Left hindlimb (tissue), 1 donor: ENCODE results near the gene KRT86.
"Not testable (repeated sequence)": the region's sequence is repeated elsewhere in the genome, so short reads cannot be mapped to it uniquely, and the experiment has no call there.

Experiments
- DNase-seq: peaks from one replicate; pipeline ENCODE4 v3.0.0-alpha.2; 2018

Gene KRT86

DNA sequence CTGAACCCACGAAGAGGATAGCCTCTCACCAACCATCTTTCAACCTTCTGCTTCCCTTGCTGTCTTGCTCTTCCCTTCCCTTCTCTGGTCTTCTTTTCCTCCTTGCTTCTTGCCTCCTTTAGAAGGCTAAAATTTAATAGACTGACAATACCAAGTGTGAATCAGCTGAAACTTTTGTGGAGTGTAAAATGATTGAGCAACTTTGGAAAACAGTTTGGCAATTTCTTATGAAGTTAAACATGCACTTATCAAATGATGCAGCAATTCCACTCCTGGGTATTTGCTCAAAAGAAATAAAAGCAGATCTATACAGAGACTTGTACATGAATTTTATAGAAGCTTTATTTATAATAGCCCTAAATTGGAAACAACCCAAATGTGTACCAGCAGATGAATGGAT lies 3.3 kb upstream of the KRT86 start:
- no peak for DNase-seq

DNA sequence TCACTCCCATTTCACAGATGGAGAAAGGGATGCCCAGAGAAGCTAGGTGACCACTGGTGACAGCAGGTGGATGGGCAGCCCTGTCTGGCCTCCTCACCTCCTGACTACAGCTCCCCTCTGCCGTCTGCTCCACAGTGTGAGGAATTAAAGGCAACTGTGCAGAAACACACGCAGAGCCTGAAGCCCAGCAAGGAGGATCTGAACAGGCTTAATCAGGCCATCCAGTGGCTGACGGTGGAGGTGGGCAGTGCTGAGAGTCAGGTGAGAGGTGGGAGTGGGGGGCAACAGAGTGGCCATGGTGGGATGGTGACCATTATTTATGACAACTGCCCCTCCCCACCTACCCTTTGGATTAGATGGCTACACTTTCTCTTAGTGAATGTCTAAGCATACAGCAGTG lies 1.2 kb downstream of the KRT86 start:
- DNase-seq: no peak

DNA sequence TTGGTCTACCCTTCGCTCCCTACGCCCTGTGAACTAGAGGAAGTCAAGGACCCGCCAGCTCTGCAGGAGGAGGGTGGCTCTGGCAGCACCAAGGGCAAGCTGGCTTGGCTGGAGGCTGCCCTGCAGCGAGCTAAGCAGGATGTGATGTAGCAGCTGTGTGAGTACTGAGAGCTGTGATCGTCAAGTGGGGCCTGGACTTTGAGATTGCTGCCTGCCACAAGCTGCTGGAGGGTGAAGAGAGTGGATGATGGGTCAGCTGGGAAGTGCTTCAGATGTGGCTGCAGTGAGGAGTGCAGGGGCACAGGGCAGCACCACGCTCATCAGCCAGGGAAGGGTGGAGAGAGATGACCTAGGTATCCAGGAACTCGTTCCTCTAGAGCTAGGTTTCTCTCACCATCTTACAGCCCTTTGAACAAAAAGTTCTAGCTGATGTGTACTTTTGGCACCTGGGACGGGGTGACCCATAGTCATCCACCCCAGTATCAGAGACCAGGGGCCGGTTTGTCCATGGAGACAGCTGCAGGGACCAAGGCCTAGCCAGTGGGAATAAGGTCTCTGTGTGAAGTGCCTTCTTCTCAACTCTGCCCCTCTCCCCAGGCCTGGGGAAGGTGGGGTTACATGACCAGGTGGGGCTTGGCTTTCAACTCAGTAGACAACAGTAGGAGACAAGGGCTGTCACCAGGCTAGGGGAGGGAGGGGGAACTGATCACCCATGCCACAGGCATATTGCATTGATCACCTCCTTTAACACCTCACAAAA lies 3.2 kb downstream of the KRT86 start:
- no peak for DNase-seq

DNA sequence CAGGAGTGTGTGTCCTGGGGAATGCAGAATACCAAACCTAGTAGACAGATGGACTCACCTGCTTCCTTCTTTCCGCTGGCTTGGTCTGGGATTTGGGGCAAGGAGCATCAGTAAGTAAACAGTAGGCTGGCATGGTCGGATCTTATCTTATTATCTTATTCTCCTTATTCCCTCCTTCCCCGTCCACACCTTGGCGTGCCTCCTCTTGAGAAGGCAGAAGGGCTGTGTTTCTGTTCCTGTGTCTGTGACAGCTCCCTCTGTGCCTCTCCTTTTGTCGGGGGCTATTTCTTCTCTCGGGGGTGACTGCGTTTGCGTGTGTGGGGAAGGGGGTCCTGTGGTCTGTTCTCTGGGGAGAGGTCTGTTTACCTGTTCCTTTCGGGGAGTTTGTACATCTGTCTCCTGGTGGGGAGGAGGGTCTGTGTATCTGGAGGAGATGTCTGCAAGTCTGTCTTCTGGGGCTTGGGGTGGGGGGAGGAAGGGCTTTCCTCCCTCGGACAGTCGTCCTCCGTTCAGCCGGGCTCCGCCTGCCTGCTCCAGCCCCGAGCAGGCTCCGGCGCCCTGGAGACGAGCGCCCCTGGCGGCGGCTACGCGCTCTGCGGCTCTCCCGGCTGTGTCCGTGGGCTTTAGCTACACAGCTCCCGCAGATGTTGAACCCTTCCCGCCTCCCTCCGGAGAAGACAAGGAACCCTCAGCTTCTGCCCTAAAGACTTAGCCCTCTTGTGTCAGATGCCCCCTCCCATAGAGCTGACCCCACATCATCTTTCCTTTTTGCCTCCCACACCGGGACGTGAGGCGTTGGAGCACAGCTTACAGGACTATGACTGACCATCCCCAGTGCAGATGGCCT lies 4.4 kb downstream of the KRT86 start:
- DNase-seq: peak; percentile 77

DNA sequence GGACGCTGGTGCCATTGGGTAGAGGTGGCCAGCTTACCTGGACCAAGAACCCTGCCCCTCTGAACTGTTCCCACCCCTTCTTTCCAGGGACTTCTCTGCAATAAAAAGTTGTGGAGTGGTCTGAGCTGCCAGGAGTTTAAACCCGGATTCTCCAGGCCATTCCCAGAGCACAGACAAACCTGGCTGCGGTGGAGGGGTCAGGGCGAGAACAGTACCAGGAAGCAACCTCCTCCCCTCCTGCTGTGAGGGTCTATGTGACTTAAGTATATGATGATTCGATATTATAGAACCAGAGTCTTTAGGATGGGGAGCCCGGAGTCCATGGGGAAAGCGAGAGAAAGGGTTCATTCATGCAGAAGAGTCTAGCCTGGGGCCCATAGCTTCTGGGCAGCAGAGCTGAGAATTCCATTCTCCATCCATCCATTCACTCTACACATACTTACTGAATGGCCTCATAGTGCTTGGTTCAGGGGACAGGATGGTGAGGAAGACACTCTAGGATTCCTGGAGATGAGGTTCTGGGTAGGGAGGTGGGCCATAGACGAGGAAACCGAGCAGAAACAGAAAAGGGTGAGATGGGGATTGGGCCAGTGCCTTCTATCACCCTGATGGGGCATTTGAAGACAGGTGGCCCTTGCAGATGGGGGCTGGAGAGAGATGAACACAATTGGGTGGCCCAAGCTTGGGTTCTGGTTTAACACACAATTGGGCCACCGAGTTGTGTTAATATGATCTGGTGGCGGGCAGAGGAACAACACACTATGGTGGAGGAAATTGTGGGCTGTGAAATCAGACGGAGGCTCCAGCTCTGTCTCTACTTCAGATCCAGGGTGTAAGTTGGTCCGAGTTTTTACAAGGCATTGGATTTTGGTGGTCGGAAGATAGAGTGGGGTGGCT lies 5.2 kb downstream of the KRT86 start:
- DNase-seq: no peak

DNA sequence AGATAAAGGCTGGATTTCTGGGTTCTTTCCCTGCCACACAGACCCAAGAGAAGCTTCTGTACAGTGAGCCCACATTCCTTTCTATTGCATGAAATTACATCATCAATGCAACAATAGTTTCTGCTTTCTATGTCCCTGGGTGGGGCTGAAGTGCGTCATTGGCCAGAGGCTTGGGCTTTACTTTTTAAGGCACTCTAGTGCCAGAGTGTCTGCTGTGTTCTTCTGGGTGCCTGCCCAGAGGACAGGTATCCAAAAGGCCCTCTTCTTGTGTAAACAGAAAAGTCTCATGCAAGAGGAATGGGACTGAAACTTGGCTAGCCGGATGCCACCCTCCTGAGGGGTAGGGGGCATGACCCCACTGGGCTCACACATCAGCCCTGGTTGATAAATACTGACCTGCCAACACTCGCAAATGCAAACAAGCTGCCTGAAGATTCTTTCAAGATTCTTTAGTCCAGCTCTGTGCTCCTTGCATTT lies 5.9 kb downstream of the KRT86 start:
- no peak for DNase-seq

DNA sequence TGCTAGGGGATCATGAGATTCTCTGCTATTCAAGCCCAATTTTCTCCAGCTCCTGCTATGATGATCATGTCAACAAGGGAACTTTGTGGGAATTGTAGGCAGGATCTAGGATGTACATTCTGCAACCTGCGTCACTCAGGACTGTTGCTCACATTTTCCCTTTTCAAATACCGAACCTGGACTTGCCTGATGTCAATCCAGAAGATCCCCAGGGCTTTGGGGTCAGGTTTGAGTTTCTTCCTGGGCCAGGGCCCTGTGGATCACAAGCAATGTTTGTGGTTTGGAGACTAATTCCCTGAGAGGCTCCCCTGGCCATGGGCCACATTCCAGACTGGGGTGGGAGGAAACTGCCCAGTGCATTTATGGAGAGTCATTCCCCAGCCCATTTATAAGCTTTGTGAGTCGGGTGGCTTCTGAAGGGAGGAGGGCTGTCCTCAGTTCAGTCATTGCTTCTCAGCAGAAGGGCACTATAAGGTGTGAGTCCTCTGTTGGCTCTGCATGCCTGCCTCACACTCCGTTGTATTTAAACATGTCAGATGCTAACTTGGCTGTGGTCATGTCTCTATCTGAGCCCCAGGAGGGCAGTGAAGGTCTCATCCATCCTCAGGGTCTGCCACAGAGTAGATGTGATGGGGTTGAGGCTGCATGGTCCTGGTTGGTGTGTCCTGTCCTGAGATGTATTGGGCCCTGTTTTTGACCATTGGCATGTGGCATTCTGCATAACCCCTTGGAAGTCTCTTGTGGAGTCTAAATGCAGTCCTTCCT lies 6.5 kb downstream of the KRT86 start:
- no peak for DNase-seq

DNA sequence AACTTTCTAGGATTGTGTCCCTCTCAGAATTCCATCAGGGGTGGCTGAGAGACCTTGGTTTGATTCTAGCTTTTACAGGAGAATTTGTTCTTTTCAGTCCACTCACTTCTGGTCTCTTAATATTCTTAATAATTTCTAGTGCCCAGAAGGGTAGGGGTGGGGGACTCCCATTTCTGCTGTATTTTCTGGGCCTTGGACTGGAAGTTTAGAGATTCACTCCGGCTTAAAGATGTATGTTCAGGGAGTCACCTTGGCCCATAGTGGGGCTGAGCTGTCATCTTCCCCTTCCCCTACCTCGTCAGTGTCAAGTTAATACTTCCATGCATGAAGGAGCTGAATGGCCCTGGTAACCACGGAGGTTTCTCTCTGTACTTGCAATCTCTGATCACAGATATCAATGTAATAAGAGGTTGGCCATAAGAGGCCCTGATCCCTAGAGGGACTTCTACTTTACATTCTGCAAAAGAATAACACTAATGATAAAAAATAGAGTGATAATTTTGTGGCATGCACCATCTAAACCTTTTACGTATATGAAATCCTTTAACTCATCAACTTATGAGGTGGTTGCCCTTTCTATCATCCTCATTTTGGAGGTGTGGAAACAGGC lies 10.2 kb downstream of the KRT86 start:
- no peak for DNase-seq

DNA sequence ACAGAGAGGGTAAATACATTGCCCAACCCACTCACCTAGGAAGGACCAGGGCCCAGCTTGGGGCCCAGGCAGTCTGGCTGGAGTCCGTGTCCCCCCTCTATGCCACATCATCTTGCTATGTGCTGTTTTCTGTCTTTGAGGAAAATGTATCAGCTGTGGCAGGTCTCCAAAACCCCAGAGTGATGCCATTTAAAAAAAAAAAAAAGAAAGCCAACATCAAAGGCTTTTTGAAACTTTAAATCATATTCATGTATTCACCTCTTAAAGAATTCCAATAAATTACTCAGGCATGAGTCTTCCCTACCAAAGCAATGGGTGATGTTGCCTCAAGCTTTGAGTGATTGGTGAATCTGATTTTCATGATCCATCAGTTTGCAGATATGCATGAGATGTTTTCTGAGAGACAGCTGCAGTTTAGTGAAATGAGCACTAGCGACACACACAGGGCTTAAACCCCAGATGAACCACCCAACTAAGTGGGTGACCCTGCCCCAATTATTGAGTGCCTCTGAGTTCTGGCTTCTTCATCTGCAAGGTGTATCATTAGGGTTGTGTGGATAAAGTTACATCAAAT lies 10.8 kb downstream of the KRT86 start:
- no peak for DNase-seq

DNA sequence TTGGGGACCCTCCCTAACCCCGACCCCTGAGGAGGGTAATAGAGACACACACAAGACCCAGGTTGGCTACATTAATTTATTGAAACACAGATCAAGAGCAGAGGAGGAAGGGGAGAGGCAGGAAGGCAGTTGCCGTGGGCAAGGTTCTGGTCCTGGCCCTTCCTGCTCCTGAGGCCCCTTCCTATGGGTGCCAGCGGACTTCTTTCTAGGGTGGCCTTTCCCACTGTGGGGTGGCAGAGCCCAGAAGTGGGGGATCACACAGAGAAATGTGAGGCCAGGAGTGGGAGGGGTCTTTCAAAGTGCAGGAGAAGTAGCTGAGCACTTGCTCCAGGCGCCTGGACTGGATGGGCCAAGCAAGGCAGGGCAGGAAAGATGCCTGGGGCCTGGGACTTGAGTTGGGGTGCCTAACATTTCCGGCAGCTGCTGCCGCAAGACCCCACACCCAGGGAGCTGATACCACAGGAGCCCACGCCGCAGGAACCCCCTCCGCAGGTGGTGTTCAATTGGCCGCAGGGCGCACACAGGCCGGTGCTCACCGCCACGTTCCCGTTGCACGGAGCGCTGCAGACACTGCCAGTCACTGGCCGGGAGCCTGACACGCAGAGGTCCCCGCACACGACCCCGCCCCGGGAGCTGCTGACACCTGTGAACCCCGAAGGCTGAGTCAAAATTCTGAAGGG lies 11.5 kb downstream of the KRT86 start:
- no peak for DNase-seq

DNA sequence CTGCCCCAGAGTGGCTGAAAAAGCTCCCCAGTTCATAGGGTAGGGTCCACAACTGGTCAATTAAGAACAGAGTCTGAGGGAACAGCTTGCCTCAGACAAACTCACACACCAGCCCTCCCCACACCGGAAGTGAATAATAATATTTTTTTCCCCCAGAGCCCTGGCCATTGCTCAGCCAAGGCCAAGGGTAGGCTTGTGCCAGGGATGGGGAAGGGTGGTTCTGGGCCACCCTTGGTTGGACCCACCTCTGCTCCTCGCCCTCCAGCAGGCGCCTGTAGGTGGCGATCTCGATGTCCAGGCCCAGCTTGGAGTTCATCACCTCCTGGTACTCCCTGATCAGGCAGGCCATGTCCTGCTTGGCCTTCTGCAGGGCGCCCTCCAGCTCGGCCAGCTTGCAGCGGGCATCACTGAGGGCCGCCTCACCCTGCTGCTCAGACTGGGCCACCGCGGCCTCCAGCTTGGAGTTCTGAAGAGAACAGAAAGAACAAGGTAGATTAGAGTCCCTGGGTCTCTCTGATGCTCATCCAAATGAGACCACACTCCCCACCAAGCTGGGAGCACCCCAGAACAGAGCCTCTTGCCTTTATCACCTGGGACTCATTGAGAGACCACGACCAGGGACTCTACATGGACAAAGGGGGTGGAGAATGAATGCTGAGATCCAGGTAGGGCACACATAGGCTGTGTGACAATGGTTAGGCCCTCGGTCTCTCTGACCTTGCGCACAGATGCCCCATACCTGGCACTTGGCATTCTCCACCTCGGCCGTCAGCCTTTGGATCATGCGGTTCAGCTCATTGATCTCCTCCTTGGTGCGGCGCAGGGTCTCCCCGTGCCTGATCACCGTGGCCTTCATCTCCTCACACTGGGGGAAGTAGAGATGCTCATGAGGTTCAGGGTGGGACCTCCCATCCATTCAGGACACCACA lies 12.7 kb downstream of the KRT86 start:
- not testable (repeated sequence) for DNase-seq

DNA sequence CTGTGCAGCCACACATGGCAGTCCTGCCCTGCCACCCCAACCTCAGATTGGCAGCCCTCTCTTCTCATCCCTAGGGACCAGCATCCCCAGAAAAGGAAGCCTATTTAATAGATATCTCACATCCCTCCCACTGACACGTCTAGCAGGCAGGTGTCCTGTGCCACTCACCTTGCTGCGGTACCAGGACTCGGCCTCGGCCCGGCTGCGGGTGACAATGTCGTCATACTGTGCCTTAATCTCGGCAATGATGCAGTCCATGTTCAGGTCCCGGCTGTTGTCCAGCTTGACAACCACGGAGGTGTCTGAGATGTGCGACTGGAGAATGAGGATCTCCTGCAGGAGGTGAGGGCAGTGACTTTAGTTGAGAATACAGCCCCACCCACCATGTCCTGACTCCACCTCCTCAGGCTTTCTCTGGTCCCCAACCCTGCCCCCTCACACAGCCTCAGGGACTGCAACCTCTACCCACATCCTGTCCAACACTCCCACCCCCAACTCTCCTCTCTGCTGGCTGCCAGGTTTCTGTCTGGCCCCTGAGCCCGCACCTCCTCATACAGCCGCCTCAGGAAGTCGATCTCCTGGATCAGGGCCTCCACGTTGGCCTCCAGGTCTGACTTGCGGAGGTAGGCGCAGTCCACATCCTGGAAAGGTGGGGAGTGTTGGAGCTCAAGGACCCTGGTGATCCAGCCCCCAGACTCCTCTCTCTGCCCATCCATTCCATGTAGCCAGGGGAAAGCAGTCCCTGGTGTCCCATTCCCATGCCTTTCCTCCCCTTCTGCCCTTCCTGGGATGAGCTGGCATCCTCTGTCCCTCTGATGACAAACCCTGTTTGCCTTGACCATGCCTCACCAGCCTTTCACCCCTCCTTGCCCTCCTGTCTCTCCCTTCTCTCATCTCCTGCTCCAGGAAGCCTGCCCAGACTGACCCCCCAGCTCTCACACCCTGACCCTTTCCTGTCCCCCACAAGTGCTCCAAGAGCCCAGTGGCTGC lies 13.7 kb downstream of the KRT86 start:
- DNase-seq: not testable (repeated sequence)

DNA sequence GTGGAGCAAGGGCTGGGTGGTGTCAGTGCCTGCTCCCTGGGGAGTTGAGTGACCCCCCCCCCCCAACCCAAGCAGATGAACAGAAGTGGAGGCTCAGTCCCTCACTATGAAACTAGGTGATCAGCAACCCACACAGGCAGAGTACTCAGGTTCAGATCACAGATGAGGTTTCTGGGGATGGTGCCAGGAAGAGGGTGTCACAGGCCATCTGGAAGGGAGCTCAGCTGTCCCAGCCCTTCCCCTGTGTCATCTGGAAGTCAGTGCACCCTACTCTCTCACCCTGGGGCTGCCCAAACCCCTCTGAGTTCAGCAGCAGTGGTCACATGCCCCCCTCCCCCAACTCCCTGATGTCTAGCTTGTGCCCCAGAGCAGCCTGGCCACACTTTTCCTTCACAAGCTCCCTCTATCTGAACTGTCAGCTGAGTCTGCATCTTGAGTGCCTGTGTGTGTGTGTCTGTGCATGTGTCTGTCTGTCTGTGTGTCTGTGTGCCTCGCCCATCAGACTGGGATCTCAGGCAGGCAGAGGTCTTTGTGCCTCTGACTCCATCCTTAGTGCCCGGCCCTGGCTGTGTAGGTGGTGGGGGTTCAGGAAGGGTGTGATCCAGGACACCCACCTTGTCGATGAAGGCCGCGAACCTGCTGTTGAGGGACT lies 16.2 kb downstream of the KRT86 start:
- not testable (repeated sequence) for DNase-seq

DNA sequence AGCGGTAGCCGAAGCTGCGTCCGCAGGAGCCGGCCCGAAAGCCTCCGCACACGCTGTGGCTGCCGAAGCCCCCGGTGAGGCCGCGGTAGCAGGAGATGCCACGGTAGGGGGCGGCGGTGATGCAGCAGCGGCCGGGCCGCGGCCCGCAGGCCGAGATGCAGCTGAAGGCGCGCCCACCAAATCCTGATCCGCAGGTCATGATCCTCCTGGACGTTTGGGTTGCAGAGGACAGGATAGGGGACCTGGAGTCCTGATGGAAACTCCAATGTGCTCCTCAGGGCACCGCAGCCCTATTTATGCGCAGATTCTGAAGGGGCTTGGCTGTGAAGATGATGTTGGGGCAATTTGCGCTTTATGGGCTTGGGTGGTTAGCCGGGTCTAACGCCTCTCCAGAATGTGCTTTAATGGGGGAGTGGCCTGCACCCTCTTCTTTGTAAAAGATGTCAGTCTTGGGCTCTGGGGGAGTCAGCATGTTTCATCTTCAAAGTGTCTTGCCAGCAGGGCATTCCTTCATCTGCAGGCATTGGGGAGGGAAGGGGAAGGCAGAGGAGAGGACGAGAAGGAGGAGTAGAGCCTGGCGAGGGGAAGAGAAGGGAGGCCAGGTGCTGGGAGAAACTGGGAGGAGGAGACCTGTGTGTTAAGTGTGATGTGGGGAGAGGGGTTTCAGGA lies 17.0 kb downstream of the KRT86 start, which contains the start of gene KRT81:
TSS of gene KRT81 (minus strand) at position 268 of the 669 bp plus-strand sequence. CDS start at position 199, 69 bp downstream.
- DNase-seq: no peak

DNA sequence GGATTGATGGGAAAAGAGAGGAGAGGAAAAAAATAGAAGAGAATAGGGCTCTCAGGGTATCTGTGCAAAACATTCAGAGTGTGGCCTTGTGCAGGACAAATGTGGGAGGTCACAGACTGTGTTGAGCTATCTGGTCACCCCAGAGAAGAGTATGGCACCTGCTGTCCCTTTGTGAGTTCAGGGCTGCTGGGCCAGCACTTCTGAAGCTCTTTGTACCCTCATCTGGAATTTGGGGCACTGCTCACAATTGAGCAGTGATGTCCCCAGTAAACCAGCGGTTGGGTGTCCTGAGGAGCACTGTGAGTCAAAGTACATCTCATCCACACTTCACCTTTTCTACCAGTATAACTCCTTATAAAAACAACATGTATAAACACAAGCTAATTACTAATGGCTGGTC lies 19.5 kb downstream of the KRT86 start:
- no peak for DNase-seq

DNA sequence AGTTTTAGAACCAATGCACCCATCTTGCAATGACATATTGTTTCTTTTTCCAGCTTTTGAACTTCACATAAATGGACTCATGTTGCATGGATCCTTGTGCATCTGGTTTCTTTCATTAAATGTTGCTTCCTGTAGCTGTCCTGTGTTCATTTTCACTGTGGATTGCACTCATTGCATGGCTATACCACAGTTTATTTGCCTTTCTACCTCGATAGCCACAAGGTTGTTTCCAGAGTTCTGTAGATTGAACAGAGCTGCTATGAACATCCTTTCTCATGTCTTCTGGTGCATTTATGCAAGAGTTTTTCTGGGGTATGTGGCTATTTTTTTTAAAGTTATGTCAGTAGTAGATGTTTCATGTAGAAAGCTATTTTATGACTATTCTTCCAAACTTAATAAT lies 20.4 kb downstream of the KRT86 start:
- no peak for DNase-seq

DNA sequence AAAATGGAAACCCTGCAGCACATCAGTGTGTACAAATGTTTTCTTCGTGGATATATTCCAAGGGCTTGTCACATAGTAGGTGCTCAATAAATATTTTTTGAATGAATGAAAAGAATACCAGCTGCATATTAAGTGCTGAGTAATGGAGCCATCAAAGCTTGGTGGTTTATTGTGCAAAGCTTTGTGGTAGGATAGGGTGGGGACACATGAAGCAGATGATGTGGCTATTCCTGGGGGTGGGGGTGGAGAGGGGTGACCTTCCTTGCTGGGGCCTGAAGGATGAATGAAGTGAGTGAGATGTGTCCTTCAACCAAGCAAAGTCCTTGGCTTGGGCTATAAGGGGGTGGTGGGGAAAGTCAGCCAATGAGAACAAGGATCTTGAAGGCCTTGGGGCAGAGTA lies 21.2 kb downstream of the KRT86 start:
- no peak for DNase-seq
